ENCODE data around the gene TTC22. TPM values are rescaled to one million over a fixed set of nuclear protein-coding genes. Genes with fewer than 3 reads are reported as not detected.
"Not testable (repeated sequence)": the region's sequence is repeated elsewhere in the genome, so short reads cannot be mapped to it uniquely, and the experiment has no call there.

Gene TTC22
- total RNA-seq, 6 experiments from 2014 or later, result 2.7 to 8.9 (median 4.7) TPM

DNA sequence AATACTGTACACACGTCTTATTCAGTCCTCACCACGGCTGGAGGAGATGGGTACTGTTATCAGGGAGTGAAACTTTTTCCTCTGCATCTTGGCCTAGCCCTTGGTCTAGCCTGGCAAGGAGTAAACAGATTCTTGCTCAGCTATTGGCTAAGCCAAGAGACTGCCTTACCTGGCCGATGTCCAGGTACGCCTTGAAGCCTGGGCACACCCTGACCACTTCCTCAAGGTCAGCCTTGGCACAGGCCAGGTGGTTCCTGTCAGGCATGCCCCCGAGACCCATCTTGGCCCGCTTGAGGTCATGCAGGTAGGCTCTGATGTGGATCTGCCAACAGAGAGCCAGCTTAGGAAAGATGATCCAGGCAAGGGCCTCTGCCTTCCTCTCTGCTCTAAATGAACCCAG lies 19.0 kb downstream of the TTC22 start:
- H3K36me3 ChIP-seq, result no peaks in the 10 kb centered on the region
- no peak for DNase-seq
- 86% methylated on average over 4 of the region's 6 CpGs for WGBS (ENCODE audit: insufficient coverage, low coverage, low lambda C conversion rate, missing lambda C conversion rate)
- peaks cover 0 to 4% (median 0%) of the 10 kb centered on the region in 4 donors for H3K4me1 ChIP-seq
- no peak overlapping the region for H3K27ac ChIP-seq
- TF ChIP-seq, protein P1, sequence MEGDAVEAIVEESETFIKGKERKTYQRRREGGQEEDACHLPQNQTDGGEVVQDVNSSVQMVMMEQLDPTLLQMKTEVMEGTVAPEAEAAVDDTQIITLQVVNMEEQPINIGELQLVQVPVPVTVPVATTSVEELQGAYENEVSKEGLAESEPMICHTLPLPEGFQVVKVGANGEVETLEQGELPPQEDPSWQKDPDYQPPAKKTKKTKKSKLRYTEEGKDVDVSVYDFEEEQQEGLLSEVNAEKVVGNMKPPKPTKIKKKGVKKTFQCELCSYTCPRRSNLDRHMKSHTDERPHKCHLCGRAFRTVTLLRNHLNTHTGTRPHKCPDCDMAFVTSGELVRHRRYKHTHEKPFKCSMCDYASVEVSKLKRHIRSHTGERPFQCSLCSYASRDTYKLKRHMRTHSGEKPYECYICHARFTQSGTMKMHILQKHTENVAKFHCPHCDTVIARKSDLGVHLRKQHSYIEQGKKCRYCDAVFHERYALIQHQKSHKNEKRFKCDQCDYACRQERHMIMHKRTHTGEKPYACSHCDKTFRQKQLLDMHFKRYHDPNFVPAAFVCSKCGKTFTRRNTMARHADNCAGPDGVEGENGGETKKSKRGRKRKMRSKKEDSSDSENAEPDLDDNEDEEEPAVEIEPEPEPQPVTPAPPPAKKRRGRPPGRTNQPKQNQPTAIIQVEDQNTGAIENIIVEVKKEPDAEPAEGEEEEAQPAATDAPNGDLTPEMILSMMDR (IDR thresholded peaks at IDR 0.05), result no peak
- no peak for TF ChIP-seq POLR2A (IDR thresholded peaks at IDR 0.05)
- no peak overlapping the region for H3K4me3 ChIP-seq
- no peak for ATAC-seq
- no peaks in the 10 kb centered on the region for H3K9me3 ChIP-seq
- no peaks in the 10 kb centered on the region for H3K27me3 ChIP-seq
- intact Hi-C loops (cut with DNase I), result no loop called here

GRCh38 chr1:54781023-54781723 lies 19.9 kb downstream of the TTC22 start:
- Histone ChIP-seq H3K36me3 (no peaks in the 10 kb centered on the region), H3K9me3 (no peaks in the 10 kb centered on the region), H3K4me3 (no peak overlapping the region), H3K27ac (no peak overlapping the region), H3K27me3 (no peaks in the 10 kb centered on the region), H3K4me1 (peaks cover 0 to 4% (median 0%) of the 10 kb centered on the region in 4 donors)
- ATAC-seq (peak; percentile 52 to 84 (median 80)), DNase-seq (peak; percentile 64 to 75 (median 67))
- intact Hi-C loops (cut with DNase I), result no loop called here
- WGBS (ENCODE audit: insufficient coverage, low coverage, low lambda C conversion rate, missing lambda C conversion rate), result 32% methylated on average over 17 of the region's 74 CpGs
- no peak for TF ChIP-seq POLR2A (IDR thresholded peaks at IDR 0.05)
- TF ChIP-seq, protein P1 (IDR thresholded peaks at IDR 0.05), result no peak

DNA sequence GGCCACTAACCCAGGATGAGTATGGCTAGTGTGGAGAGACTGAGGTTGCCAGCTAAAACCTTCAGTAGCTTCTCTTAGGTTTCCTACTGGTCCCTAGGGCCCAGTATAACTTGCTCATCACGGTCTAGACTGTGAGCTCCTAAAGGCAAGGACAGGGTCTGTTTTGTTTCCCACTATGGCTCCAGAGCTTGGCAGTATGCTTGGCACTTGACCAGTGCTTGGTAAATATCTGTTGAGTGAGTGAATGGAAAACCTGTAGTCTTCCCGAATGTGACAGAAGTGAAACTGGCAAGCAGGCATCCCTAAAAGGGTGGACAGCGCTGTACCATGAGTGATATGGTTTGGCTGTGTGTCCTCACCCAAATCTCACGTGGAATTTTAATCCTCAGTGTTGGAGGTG lies 23.7 kb downstream of the TTC22 start:
- H3K27ac ChIP-seq, result no peak overlapping the region
- intact Hi-C loops (cut with DNase I), result no loop called here
- no peak for ATAC-seq
- H3K36me3 ChIP-seq, result no peaks in the 10 kb centered on the region
- 80% methylated on average over 4 of the region's 4 CpGs for WGBS (ENCODE audit: insufficient coverage, low coverage, low lambda C conversion rate, missing lambda C conversion rate)
- H3K4me1 ChIP-seq, result peaks cover 0 to 4% (median 0%) of the 10 kb centered on the region in 4 donors
- DNase-seq, result no peak
- H3K27me3 ChIP-seq, result no peaks in the 10 kb centered on the region
- H3K9me3 ChIP-seq, result no peaks in the 10 kb centered on the region
- TF ChIP-seq, protein P1 (IDR thresholded peaks at IDR 0.05), result no peak
- no peak for TF ChIP-seq POLR2A (IDR thresholded peaks at IDR 0.05)
- no peak overlapping the region for H3K4me3 ChIP-seq

DNA sequence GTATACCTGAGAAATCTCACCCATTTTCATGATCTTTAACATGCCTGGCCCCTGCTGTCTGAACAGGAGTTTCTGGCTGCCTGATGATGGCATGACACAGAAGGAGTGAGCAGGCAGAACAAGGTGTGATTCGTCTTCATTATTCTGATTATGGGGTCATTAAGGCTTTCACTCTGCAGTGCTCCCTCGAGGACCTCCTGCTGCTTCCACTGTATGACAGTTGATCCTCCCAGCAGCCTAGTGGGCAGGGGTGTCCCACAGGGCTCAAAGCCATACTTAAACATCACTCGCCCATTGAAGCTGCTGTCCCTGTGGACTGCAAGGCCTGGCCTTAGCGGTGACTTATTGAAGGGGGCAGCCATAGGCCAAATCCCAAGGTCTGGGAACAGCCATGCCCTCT lies 24.1 kb downstream of the TTC22 start:
- TF ChIP-seq, protein P1 (IDR thresholded peaks at IDR 0.05), result no peak
- no peak for TF ChIP-seq POLR2A (IDR thresholded peaks at IDR 0.05)
- Histone ChIP-seq H3K9me3 (no peaks in the 10 kb centered on the region), H3K4me3 (no peak overlapping the region), H3K27me3 (no peaks in the 10 kb centered on the region), H3K27ac (no peak overlapping the region), H3K36me3 (no peaks in the 10 kb centered on the region), H3K4me1 (peaks cover 0 to 4% (median 0%) of the 10 kb centered on the region in 4 donors)
- DNase-seq, result no peak
- WGBS (ENCODE audit: insufficient coverage, low coverage, low lambda C conversion rate, missing lambda C conversion rate), result 56% methylated on average over 1 of the region's 4 CpGs
- ATAC-seq, result no peak
- intact Hi-C loops (cut with DNase I), result no loop called here

- intact Hi-C loops (cut with DNase I); H3K36me3 ChIP-seq; H3K4me1 ChIP-seq; H3K4me3 ChIP-seq; H3K9me3 ChIP-seq; H3K27me3 ChIP-seq; H3K27ac ChIP-seq; DNase-seq: not testable (repeated sequence)
- ATAC-seq, result peak; percentile 24 to 75 (median 36)
- 84% methylated on average over 16 of the region's 16 CpGs for WGBS (ENCODE audit: insufficient coverage, low coverage, low lambda C conversion rate, missing lambda C conversion rate)
Measured at GRCh38 chr1:54775828-54776721, 25.0 kb downstream of the TTC22 start.

Measured in right lobe of liver (tissue), 6 donors.